Measurements from ENCODE around the gene GHRL.
"Not testable (repeated sequence)": the region's sequence is repeated elsewhere in the genome, so short reads cannot be mapped to it uniquely, and the experiment has no call there.

The GHRL gene

GRCh38 chr3:10274601-10275000 is 18.1 kb downstream of the GHRL start:
- no peak overlapping the region for H3K4me3 ChIP-seq (ENCODE audit: control insufficient read depth, low read depth, low read length)
- TF ChIP-seq CTCF (IDR thresholded peaks at IDR 0.05; ENCODE audit: control insufficient read depth, insufficient read depth, low read depth, low read length, missing control alignments): no peak
- DNase-seq (ENCODE audit: low read depth): no peak

GRCh38 chr3:10273702-10274305 is 18.9 kb downstream of the GHRL start:
- no peak for TF ChIP-seq CTCF (IDR thresholded peaks at IDR 0.05; ENCODE audit: control insufficient read depth, insufficient read depth, low read depth, low read length, missing control alignments)
- no peak overlapping the region for H3K4me3 ChIP-seq (ENCODE audit: control insufficient read depth, low read depth, low read length)

GRCh38 chr3:10272977-10273376 is 19.8 kb downstream of the GHRL start:
- no peak for DNase-seq (ENCODE audit: low read depth)

More at GRCh38 chr3:10273702-10274305, 18.9 kb downstream of the GHRL start:
- DNase-seq (ENCODE audit: low read depth): no peak

GRCh38 chr3:10272476-10272875 is 20.3 kb downstream of the GHRL start:
- not testable (repeated sequence) for DNase-seq (ENCODE audit: low read depth); H3K4me3 ChIP-seq (ENCODE audit: control insufficient read depth, low read depth, low read length)

More at GRCh38 chr3:10272977-10273376, 19.8 kb downstream of the GHRL start:
- TF ChIP-seq CTCF (IDR thresholded peaks at IDR 0.05; ENCODE audit: control insufficient read depth, insufficient read depth, low read depth, low read length, missing control alignments): no peak
- no peak overlapping the region for H3K4me3 ChIP-seq (ENCODE audit: control insufficient read depth, low read depth, low read length)

GRCh38 chr3:10269443-10269842 is 23.3 kb downstream of the GHRL start:
- no peak overlapping the region for H3K4me3 ChIP-seq (ENCODE audit: control insufficient read depth, low read depth, low read length)
- no peak for DNase-seq (ENCODE audit: low read depth)
- no peak for TF ChIP-seq CTCF (IDR thresholded peaks at IDR 0.05; ENCODE audit: control insufficient read depth, insufficient read depth, low read depth, low read length, missing control alignments)

- no peak for DNase-seq (ENCODE audit: low read depth)
- H3K4me3 ChIP-seq (ENCODE audit: control insufficient read depth, low read depth, low read length): no peak overlapping the region
- no peak for TF ChIP-seq CTCF (IDR thresholded peaks at IDR 0.05; ENCODE audit: control insufficient read depth, insufficient read depth, low read depth, low read length, missing control alignments)
Observed at GRCh38 chr3:10268930-10269329, 23.8 kb downstream of the GHRL start.

GRCh38 chr3:10268116-10268515 is 24.6 kb downstream of the GHRL start:
- no peak for DNase-seq (ENCODE audit: low read depth)
- TF ChIP-seq CTCF (IDR thresholded peaks at IDR 0.05; ENCODE audit: control insufficient read depth, insufficient read depth, low read depth, low read length, missing control alignments): no peak
- no peak overlapping the region for H3K4me3 ChIP-seq (ENCODE audit: control insufficient read depth, low read depth, low read length)

GRCh38 chr3:10266936-10267335 is 25.8 kb downstream of the GHRL start:
- H3K4me3 ChIP-seq (ENCODE audit: control insufficient read depth, low read depth, low read length); DNase-seq (ENCODE audit: low read depth): not testable (repeated sequence)

All from AG09309 (cell line).